Astrocyte (in vitro differentiated cells and primary cell): ENCODE results near the gene PPP2R2B. TPM values are rescaled to one million over a fixed set of nuclear protein-coding genes. Genes with fewer than 3 reads are reported as not detected.
A peak's percentile ranks its signal among the peaks of the same experiment; 100 is the strongest.

Experiments
- DNase-seq: peaks from one replicate; pipeline ENCODE4 v3.0.0-alpha.2; 2010; ENCODE audit warnings: low read depth
- FAIRE-seq: peaks from 2 replicates; lab custom pipeline; 2011; peaks lifted over from hg19 to GRCh38; lab: Jason Lieb, UNC
- H2AFZ ChIP-seq: 2 replicates; pipeline ENCODE4 v1.6.0; 2012; ENCODE audit warnings: low read depth, low read length, inconsistent platforms
- H3K27ac ChIP-seq: 2 replicates; pipeline ENCODE4 v1.5.1; 2011; ENCODE audit warnings: low read depth, low read length, inconsistent platforms
- H3K27me3 ChIP-seq: 2 replicates; pipeline ENCODE4 v1.6.0; 2011; ENCODE audit warnings: low read length, inconsistent platforms; ENCODE audit not compliant: insufficient read depth
- H3K36me3 ChIP-seq: 2 replicates; pipeline ENCODE4 v1.5.1; 2011; ENCODE audit warnings: low read length, inconsistent platforms; ENCODE audit not compliant: insufficient read depth
- H3K4me1 ChIP-seq: 2 replicates; pipeline ENCODE4 v1.5.1; 2011; ENCODE audit warnings: low read length, inconsistent platforms; ENCODE audit not compliant: insufficient read depth
- H3K4me2 ChIP-seq: 2 replicates; pipeline ENCODE4 v1.6.0; 2012; ENCODE audit warnings: low read length, inconsistent platforms
- H3K4me3 ChIP-seq: 2 replicates; pipeline ENCODE4 v1.5.1; 2011; ENCODE audit warnings: low read depth, mild to moderate bottlenecking, low read length, inconsistent platforms; ENCODE audit not compliant: insufficient read depth
- H3K79me2 ChIP-seq: 2 replicates; pipeline ENCODE4 v1.6.0; 2012; ENCODE audit warnings: mild to moderate bottlenecking, low read length, inconsistent platforms; ENCODE audit not compliant: insufficient read depth
- H3K9ac ChIP-seq: 2 replicates; pipeline ENCODE4 v1.6.0; 2012; ENCODE audit warnings: mild to moderate bottlenecking, low read length, inconsistent platforms
- H3K9me3 ChIP-seq: 2 replicates; pipeline ENCODE4 v1.5.1; 2012; ENCODE audit warnings: low read depth, mild to moderate bottlenecking, low read length, inconsistent platforms; ENCODE audit not compliant: insufficient read depth
- H4K20me1 ChIP-seq: 2 replicates; pipeline ENCODE4 v1.6.0; 2012; ENCODE audit warnings: low read length, inconsistent platforms; ENCODE audit not compliant: insufficient read depth
- H3K27ac Mint-ChIP-seq: one replicate; pipeline ENCODE4 v1.8.0; 2021; ENCODE audit warnings: mild to moderate bottlenecking, mixed read lengths; ENCODE audit not compliant: unreplicated experiment
- H3K27me3 Mint-ChIP-seq: one replicate; pipeline ENCODE4 v1.8.0; 2021; ENCODE audit warnings: low read depth, mixed read lengths; ENCODE audit not compliant: unreplicated experiment
- H3K36me3 Mint-ChIP-seq: one replicate; pipeline ENCODE4 v1.8.0; 2021; ENCODE audit warnings: low read depth, mixed read lengths; ENCODE audit not compliant: unreplicated experiment
- H3K4me1 Mint-ChIP-seq: one replicate; pipeline ENCODE4 v1.8.0; 2021; ENCODE audit warnings: low read depth, mixed read lengths; ENCODE audit not compliant: unreplicated experiment
- H3K4me3 Mint-ChIP-seq: one replicate; pipeline ENCODE4 v1.8.0; 2021; ENCODE audit warnings: mild to moderate bottlenecking, moderate library complexity, mixed read lengths; ENCODE audit not compliant: unreplicated experiment
- H3K9me3 Mint-ChIP-seq: one replicate; pipeline ENCODE4 v1.8.0; 2021; ENCODE audit warnings: mild to moderate bottlenecking, mixed read lengths; ENCODE audit not compliant: unreplicated experiment
- EZH2 ChIP-seq: IDR thresholded peaks from 2 replicates; pipeline ENCODE4 v1.6.1; 2012; ENCODE audit warnings: mild to moderate bottlenecking, low read length, inconsistent platforms; ENCODE audit not compliant: insufficient read depth
- total RNA-seq: library from RNA; stranded (reverse); gene quantifications from 2 replicates; pipeline ENCODE4 v1.2.1, GENCODE V29; 2021
- TF ChIP-seq, protein P1 (sequence below): IDR thresholded peaks from 2 replicates; pipeline ENCODE4 v1.5.1; 2011; ENCODE audit warnings: low read depth, mild to moderate bottlenecking, inconsistent platforms, low read length, moderate library complexity; ENCODE audit not compliant: insufficient read depth

Gene PPP2R2B
- total RNA-seq, 1 donor from 2014 or later, result 5.2 TPM

GRCh38 chr5:146888351-146888978 is 9.9 kb upstream of the PPP2R2B start:
- Histone ChIP-seq H4K20me1 (no peaks in the 10 kb centered on the region), H3K4me1 (no peaks in the 10 kb centered on the region), H3K4me2 (no peak overlapping the region), H3K4me3 (no peak overlapping the region), H3K9me3 (no peaks in the 10 kb centered on the region), H3K27me3 (no peaks in the 10 kb centered on the region), H3K79me2 (no peaks in the 10 kb centered on the region), H3K27ac (no peak overlapping the region), H3K9ac (no peak overlapping the region), H3K36me3 (no peaks in the 10 kb centered on the region), H2AFZ (no peak overlapping the region)
- DNase-seq (no peak), FAIRE-seq (no peak)
- Mint-ChIP-seq H3K27me3 (no peaks in the 10 kb centered on the region), H3K27ac (no peak overlapping the region), H3K36me3 (peaks cover 1% of the 10 kb centered on the region), H3K4me1 (peaks cover 16% of the 10 kb centered on the region), H3K9me3 (no peaks in the 10 kb centered on the region), H3K4me3 (no peak overlapping the region)
- TF ChIP-seq, protein P1, sequence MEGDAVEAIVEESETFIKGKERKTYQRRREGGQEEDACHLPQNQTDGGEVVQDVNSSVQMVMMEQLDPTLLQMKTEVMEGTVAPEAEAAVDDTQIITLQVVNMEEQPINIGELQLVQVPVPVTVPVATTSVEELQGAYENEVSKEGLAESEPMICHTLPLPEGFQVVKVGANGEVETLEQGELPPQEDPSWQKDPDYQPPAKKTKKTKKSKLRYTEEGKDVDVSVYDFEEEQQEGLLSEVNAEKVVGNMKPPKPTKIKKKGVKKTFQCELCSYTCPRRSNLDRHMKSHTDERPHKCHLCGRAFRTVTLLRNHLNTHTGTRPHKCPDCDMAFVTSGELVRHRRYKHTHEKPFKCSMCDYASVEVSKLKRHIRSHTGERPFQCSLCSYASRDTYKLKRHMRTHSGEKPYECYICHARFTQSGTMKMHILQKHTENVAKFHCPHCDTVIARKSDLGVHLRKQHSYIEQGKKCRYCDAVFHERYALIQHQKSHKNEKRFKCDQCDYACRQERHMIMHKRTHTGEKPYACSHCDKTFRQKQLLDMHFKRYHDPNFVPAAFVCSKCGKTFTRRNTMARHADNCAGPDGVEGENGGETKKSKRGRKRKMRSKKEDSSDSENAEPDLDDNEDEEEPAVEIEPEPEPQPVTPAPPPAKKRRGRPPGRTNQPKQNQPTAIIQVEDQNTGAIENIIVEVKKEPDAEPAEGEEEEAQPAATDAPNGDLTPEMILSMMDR, result no peak
- no peak for TF ChIP-seq EZH2

DNA sequence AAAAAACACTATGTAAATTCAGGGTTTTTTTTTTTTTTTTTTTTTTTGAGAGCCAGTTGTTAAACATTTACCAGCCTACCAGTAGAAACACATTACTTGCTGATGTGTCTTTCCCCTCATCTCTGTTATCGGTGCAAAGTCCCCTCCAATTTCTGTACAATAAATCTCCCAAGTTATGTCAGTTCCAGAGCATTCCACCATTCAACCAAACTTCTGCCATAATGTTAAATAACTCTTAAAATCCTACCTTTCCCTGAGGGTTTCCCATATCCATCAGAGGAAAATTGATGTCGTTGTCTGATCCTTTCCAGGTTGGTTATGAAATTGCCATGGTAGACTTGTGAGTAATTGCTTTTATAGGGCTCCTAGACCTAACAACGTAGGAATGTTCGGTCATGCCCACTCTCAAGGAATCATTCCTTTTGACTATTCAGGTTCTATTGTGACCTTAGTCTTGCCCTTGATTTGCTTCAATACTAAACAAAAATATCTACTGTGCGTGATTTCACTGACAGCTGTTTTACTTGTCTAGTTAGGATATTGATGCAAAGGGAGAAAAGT is 5.6 kb upstream of the PPP2R2B start:
- no peak overlapping the region for H3K27ac ChIP-seq
- no peaks in the 10 kb centered on the region for H3K9me3 Mint-ChIP-seq
- FAIRE-seq (no peak), DNase-seq (no peak)
- TF ChIP-seq, protein P1, result no peak
- no peak for TF ChIP-seq EZH2
- no peak overlapping the region for H3K9ac ChIP-seq
- no peak overlapping the region for H3K4me3 Mint-ChIP-seq
- no peaks in the 10 kb centered on the region for H3K36me3 ChIP-seq
- no peaks in the 10 kb centered on the region for H4K20me1 ChIP-seq
- H3K27me3 Mint-ChIP-seq, result peaks cover 7% of the 10 kb centered on the region
- no peak overlapping the region for H2AFZ ChIP-seq
- no peaks in the 10 kb centered on the region for H3K9me3 ChIP-seq
- H3K4me1 ChIP-seq, result no peaks in the 10 kb centered on the region
- no peaks in the 10 kb centered on the region for H3K4me1 Mint-ChIP-seq
- H3K27me3 ChIP-seq, result peaks cover 8% of the 10 kb centered on the region
- H3K79me2 ChIP-seq, result no peaks in the 10 kb centered on the region
- H3K36me3 Mint-ChIP-seq, result peaks cover 1% of the 10 kb centered on the region
- H3K4me3 ChIP-seq, result no peak overlapping the region
- H3K27ac Mint-ChIP-seq, result peak overlapping the region; percentile 13
- no peak overlapping the region for H3K4me2 ChIP-seq

- H3K4me3 ChIP-seq, result no peak overlapping the region
- no peak overlapping the region for H3K9ac ChIP-seq
- no peak overlapping the region for H3K27ac Mint-ChIP-seq
- peaks cover 13% of the 10 kb centered on the region for H3K27me3 Mint-ChIP-seq
- H3K79me2 ChIP-seq, result no peaks in the 10 kb centered on the region
- H3K4me2 ChIP-seq, result no peak overlapping the region
- no peaks in the 10 kb centered on the region for H3K4me1 ChIP-seq
- no peak for DNase-seq
- H3K4me3 Mint-ChIP-seq, result no peak overlapping the region
- H2AFZ ChIP-seq, result no peak overlapping the region
- no peak overlapping the region for H3K27ac ChIP-seq
- H3K27me3 ChIP-seq, result peaks cover 8% of the 10 kb centered on the region
- no peaks in the 10 kb centered on the region for H3K9me3 Mint-ChIP-seq
- H3K36me3 Mint-ChIP-seq, result peaks cover 1% of the 10 kb centered on the region
- FAIRE-seq, result no peak
- TF ChIP-seq, protein P1, result no peak
- TF ChIP-seq EZH2, result no peak
- no peaks in the 10 kb centered on the region for H3K36me3 ChIP-seq
- H3K4me1 Mint-ChIP-seq, result no peaks in the 10 kb centered on the region
- no peaks in the 10 kb centered on the region for H4K20me1 ChIP-seq
- H3K9me3 ChIP-seq, result no peaks in the 10 kb centered on the region
Observed at GRCh38 chr5:146883511-146883910, 5.0 kb upstream of the PPP2R2B start.
